ENCODE data around the gene MROH2A.
A peak's percentile ranks its signal among the peaks of the same experiment; 100 is the strongest.

The MROH2A gene

GRCh38 chr2:233764264-233764663, 13.9 kb upstream of the MROH2A start:
- no peak for TF ChIP-seq CTCF (IDR thresholded peaks at IDR 0.05)

GRCh38 chr2:233764761-233765160, 13.4 kb upstream of the MROH2A start:
- TF ChIP-seq CTCF (IDR thresholded peaks at IDR 0.05) = no peak

GRCh38 chr2:233766416-233766815, 11.7 kb upstream of the MROH2A start:
- TF ChIP-seq CTCF (IDR thresholded peaks at IDR 0.05) = no peak

GRCh38 chr2:233768076-233768475, 10.1 kb upstream of the MROH2A start:
- no peak for TF ChIP-seq CTCF (IDR thresholded peaks at IDR 0.05)

- TF ChIP-seq CTCF (IDR thresholded peaks at IDR 0.05) = no peak
Observed at GRCh38 chr2:233769260-233769659, 8.9 kb upstream of the MROH2A start.

GRCh38 chr2:233772153-233772552, 6.0 kb upstream of the MROH2A start:
- no peak for TF ChIP-seq CTCF (IDR thresholded peaks at IDR 0.05)

GRCh38 chr2:233772583-233772982, 5.5 kb upstream of the MROH2A start:
- TF ChIP-seq CTCF (IDR thresholded peaks at IDR 0.05) = peak; percentile 42; the same call in 1 of the 2 replicates

GRCh38 chr2:233773854-233774253, 4.3 kb upstream of the MROH2A start:
- TF ChIP-seq CTCF (IDR thresholded peaks at IDR 0.05) = no peak
